GM21576 (cell line): ENCODE data around the gene AFP.
"Not testable (repeated sequence)": the region's sequence is repeated elsewhere in the genome, so short reads cannot be mapped to it uniquely, and the experiment has no call there.

ENCODE experiments used
- ATAC-seq: cut with Tn5 transposase; IDR thresholded peaks from one replicate; pipeline ENCODE4 v1.9.1; 2021; ENCODE audit warnings: mild to moderate bottlenecking, moderate library complexity; ENCODE audit not compliant: unreplicated experiment

The AFP gene

DNA sequence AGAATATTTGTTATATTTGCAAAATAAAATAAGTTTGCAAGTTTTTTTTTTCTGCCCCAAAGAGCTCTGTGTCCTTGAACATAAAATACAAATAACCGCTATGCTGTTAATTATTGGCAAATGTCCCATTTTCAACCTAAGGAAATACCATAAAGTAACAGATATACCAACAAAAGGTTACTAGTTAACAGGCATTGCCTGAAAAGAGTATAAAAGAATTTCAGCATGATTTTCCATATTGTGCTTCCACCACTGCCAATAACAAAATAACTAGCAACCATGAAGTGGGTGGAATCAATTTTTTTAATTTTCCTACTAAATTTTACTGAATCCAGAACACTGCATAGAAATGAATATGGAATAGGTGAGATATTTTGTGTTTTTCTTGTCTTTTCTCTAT lies at the start of gene AFP:
Gene AFP, plus strand, starts transcription at position 238 of the 400 bp plus-strand sequence. Its CDS starts 42 bp downstream, at position 280.
- no peak for ATAC-seq

DNA sequence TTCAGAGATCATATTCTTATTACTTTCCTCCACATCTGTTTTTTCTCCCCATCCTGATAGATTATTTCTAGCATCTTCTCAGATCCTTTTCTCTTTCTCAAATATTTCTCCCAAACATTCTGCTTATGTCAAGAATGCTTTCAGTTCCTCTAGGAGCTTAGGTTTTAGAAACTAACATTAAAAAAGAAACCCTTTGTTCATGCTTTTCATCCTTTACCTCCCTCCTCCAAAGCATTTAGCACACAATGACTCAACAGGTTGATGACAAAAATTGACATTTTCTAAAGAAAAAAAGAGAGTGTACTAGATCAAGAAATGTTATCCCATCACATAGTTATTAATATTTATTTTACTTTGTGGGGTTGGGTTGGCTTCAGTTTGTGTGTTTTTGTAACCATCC lies 48.5 kb upstream of the AFP start:
- no peak for ATAC-seq

DNA sequence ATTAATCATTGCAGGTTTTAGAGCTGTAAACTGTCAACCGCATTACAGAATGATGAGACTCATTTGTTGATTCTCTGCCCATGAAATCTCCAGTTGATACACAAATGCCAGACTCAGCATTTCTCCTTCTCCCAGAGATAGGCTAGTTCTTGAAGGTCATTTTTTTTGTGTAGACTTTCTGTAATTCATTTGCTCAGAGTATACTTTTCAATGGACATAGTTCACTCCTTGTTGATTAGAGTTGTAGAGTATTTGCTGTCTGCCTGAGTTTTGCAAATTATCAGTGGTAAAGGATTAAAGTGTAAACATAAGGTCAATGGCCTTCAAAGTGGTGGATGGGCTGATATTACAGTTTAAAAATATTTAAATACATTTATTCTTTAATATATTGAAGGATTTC lies 47.1 kb upstream of the AFP start:
- no peak for ATAC-seq

DNA sequence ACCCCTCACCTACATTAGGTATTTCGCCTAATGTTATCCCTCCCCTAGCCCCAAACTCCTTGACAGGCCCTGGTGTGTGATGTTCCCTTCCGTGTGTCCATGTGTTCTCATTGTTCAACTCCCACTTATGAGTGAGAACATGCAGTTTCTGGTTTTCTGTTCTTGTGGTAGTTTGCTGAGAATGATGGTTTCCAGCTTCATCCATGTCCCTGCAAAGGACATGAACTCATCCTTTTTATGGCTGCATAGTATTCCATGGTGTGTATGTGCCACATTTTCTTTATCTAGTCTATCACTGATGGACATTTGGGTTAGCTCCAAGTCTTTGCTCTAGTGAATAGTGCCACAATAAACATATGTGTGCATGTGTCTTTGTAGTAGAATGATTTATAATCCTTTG lies 46.4 kb upstream of the AFP start:
- not testable (repeated sequence) for ATAC-seq

DNA sequence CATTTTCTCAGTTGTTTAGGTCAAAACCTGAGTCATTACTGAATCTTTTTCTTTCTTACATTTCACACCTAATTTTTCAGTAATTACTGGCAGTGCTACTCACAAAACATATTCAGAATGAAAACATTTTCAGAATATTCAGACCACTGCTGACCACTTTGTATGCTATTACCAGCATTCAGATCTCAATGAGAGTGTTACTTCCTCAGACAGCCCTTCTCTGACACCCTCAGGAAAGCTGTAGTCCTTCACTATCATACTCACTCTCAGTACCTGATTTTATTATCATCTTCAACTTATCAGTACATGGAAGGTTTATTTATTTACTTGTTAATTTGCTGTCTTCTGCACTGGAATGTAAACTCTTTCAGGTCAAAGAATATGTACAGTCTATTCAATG lies 44.2 kb upstream of the AFP start:
- ATAC-seq, result no peak

DNA sequence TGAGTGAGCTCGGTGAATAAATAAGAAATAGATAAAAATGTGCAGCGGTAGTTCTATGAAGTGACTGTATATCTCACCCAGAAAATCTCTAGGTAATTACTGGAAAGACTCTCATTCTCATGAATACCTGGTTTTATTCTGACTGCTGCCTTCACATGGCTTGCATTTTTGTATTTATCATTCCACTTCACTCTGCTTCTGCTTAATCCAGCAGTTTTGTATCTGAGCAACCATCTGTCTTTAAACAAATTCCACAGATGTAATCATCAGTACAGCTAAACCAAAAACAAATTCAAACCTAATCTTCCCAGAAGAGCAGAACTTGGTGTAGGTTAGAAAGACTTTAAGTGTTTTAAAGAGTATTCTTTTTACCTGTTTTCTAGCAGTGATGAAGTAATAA lies 43.1 kb upstream of the AFP start:
- no peak for ATAC-seq

DNA sequence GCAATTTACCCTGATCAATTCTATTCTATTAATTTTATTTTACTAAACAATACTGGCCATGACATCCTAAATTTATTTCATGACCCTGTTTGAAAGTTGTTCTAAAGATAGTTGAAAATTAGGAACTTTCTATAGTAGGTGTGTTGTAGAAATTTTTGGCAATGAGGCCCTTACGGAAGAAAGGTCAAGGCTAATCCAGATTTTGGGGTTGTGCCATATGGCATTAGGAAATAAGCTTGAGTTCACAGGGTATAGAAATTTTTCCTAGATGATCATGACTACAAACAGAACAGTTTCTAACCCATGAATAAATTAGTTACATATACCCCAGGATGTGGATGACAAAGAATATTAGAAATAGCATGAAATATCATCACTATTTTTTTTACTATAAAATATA lies 39.7 kb upstream of the AFP start:
- no peak for ATAC-seq

DNA sequence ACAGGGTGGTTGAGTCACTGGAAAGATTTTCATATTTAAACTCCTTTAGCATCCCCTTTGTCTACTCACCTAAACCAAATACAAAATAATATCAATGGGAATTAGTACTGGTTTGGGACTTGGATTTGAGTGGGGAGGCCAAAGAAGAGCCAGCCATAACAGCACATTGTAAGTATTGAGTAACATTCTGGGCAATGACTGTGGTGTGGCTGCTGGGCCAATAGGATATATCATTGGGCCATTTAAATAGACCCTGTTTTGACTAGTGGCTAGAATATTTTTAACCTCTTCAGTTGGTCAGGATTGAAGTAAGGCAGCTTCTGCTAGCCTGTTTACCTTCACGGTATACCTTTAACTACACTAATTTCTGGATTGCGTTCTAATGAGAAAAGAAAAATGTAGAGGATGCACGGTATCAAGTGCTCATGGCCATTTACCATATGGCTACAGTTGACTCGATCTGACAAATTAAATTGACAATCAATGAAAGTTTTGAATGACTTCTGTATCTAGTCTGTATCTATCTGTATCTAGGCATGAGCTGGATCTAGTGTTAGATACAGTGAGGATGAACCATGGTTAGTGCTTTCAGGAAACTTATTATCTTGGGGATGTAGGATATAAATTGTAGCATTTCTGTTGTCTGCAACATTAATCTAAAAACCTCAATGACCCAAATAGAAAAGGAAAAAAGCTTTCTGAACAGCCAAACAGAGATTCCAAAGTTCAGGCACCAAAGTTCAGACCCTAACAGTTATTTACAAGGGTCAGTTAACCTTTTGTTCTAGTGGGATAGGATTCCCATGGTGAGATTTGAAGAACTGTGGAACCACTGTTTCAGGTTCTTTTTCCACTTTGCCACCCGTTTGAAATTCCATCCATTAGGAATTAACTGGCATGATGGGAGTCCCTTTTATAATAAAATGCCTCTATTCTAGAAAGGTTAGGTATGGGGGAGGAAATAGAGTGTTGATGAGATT lies 38.7 kb upstream of the AFP start:
- no peak for ATAC-seq

DNA sequence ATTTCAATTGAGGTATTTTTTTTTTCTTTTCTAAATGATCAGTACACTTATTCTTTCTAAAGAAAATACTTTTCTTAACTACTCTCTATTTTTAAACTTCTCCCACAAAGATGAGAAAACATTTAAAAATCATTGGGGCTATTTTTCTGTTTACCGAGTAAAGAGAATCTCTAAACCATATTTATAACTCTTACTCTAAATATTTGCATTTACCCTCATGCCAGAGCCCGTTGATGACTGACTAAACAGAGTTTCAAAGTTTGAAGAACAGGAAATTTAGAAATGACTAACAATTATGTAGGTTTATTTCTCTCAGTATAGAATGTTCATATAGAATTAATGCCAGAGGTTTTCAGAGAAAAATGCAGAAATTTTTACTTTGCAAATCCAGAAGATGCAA lies 34.6 kb upstream of the AFP start:
- ATAC-seq, result no peak

DNA sequence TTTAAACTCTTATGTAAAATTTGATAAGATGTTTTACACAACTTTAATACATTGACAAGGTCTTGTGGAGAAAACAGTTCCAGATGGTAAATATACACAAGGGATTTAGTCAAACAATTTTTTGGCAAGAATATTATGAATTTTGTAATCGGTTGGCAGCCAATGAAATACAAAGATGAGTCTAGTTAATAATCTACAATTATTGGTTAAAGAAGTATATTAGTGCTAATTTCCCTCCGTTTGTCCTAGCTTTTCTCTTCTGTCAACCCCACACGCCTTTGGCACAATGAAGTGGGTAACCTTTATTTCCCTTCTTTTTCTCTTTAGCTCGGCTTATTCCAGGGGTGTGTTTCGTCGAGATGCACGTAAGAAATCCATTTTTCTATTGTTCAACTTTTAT lies 32.0 kb upstream of the AFP start, which contains the start of gene ALB:
Gene ALB, plus strand, starts transcription at position 246 of the 400 bp plus-strand sequence. Its CDS starts 41 bp downstream, at position 287.
- no peak for ATAC-seq

DNA sequence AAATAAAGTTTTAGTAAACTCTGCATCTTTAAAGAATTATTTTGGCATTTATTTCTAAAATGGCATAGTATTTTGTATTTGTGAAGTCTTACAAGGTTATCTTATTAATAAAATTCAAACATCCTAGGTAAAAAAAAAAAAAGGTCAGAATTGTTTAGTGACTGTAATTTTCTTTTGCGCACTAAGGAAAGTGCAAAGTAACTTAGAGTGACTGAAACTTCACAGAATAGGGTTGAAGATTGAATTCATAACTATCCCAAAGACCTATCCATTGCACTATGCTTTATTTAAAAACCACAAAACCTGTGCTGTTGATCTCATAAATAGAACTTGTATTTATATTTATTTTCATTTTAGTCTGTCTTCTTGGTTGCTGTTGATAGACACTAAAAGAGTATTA lies 31.6 kb upstream of the AFP start:
- no peak for ATAC-seq

DNA sequence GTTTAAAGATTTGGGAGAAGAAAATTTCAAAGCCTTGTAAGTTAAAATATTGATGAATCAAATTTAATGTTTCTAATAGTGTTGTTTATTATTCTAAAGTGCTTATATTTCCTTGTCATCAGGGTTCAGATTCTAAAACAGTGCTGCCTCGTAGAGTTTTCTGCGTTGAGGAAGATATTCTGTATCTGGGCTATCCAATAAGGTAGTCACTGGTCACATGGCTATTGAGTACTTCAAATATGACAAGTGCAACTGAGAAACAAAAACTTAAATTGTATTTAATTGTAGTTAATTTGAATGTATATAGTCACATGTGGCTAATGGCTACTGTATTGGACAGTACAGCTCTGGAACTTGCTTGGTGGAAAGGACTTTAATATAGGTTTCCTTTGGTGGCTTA lies 30.9 kb upstream of the AFP start:
- no peak for ATAC-seq

DNA sequence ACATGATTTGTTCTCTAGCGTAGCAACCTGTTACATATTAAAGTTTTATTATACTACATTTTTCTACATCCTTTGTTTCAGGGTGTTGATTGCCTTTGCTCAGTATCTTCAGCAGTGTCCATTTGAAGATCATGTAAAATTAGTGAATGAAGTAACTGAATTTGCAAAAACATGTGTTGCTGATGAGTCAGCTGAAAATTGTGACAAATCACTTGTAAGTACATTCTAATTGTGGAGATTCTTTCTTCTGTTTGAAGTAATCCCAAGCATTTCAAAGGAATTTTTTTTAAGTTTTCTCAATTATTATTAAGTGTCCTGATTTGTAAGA lies 29.5 kb upstream of the AFP start:
- no peak for ATAC-seq

DNA sequence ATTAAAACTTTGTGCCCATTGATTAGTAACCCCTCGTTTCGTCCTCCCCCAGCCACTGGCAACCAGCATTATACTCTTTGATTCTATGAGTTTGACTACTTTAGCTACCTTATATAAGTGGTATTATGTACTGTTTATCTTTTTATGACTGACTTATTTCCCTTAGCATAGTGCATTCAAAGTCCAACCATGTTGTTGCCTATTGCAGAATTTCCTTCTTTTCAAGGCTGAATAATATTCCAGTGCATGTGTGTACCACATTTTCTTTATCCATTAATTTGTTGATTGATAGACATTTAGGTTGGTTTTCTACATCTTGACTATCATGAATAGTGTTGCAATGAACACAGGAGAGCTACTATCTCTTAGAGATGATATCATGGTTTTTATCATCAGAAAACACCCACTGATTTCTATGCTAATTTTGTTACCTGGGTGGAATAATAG lies 28.8 kb upstream of the AFP start:
- no peak for ATAC-seq

DNA sequence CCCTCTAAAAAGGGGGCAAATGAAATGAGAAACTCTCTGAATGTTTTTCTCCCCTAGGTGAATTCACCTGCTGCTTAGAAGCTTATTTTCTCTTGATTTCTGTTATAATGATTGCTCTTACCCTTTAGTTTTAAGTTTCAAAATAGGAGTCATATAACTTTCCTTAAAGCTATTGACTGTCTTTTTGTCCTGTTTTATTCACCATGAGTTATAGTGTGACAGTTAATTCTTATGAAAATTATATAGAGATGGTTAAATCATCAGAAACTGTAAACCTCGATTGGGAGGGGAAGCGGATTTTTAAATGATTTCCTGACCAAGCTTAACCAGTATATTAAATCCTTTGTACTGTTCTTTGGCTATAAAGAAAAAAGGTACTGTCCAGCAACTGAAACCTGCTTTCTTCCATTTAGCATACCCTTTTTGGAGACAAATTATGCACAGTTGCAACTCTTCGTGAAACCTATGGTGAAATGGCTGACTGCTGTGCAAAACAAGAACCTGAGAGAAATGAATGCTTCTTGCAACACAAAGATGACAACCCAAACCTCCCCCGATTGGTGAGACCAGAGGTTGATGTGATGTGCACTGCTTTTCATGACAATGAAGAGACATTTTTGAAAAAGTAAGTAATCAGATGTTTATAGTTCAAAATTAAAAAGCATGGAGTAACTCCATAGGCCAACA lies 27.7 kb upstream of the AFP start:
- no peak for ATAC-seq

DNA sequence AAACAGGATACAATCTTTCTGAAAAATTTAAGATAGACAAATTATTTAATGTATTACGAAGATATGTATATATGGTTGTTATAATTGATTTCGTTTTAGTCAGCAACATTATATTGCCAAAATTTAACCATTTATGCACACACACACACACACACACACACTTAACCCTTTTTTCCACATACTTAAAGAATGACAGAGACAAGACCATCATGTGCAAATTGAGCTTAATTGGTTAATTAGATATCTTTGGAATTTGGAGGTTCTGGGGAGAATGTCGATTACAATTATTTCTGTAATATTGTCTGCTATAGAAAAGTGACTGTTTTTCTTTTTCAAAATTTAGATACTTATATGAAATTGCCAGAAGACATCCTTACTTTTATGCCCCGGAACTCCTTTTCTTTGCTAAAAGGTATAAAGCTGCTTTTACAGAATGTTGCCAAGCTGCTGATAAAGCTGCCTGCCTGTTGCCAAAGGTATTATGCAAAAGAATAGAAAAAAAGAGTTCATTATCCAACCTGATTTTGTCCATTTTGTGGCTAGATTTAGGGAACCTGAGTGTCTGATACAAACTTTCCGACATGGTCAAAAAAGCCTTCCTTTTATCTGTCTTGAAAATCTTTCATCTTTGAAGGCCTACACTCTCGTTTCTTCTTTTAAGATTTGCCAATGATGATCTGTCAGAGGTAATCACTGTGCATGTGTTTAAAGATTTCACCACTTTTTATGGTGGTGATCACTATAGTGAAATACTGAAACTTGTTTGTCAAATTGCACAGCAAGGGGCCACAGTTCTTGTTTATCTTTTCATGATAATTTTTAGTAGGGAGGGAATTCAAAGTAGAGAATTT lies 26.8 kb upstream of the AFP start:
- ATAC-seq, result no peak

DNA sequence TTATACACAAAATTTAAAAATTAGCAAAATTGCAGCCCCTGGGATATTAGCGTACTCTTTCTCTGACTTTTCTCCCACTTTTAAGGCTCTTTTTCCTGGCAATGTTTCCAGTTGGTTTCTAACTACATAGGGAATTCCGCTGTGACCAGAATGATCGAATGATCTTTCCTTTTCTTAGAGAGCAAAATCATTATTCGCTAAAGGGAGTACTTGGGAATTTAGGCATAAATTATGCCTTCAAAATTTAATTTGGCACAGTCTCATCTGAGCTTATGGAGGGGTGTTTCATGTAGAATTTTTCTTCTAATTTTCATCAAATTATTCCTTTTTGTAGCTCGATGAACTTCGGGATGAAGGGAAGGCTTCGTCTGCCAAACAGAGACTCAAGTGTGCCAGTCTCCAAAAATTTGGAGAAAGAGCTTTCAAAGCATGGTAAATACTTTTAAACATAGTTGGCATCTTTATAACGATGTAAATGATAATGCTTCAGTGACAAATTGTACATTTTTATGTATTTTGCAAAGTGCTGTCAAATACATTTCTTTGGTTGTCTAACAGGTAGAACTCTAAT lies 26.0 kb upstream of the AFP start:
- no peak for ATAC-seq

DNA sequence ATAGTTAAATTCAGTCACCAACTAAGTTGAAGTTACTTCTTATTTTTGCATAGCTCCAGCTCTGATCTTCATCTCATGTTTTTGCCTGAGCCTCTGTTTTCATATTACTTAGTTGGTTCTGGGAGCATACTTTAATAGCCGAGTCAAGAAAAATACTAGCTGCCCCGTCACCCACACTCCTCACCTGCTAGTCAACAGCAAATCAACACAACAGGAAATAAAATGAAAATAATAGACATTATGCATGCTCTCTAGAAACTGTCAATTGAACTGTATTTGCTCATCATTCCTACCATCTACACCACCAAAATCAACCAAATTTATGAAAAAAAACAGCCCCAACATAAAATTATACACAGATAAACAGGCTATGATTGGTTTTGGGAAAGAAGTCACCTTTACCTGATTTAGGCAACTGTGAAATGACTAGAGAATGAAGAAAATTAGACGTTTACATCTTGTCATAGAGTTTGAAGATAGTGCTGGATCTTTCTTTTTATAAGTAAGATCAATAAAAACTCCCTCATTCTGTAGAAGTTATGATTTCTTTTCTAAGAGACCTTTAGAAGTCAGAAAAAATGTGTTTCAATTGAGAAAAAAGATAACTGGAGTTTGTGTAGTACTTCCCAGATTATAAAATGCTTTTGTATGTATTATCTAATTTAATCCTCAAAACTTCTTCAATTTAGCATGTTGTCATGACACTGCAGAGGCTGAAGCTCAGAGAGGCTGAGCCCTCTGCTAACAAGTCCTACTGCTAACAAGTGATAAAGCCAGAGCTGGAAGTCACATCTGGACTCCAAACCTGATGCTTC lies 24.9 kb upstream of the AFP start:
- no peak for ATAC-seq

DNA sequence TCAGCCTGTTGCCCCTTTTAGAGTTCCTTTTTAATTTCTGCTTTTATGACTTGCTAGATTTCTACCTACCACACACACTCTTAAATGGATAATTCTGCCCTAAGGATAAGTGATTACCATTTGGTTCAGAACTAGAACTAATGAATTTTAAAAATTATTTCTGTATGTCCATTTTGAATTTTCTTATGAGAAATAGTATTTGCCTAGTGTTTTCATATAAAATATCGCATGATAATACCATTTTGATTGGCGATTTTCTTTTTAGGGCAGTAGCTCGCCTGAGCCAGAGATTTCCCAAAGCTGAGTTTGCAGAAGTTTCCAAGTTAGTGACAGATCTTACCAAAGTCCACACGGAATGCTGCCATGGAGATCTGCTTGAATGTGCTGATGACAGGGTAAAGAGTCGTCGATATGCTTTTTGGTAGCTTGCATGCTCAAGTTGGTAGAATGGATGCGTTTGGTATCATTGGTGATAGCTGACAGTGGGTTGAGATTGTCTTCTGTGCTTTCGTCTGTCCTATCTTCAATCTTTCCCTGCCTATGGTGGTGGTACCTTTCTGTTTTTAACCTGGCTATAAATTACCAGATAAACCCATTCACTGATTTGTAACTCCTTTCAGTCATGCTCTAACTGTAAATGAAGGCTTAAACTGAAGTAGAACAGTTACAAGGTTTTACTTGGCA lies 24.1 kb upstream of the AFP start:
- ATAC-seq, result no peak
